A549 (cell line): Measurements from ENCODE around the gene OR6X1.

Experiments used
- CTCF ChIP-seq: fragments of >200 bp; sonication (Bioruptor Twin); formaldehyde crosslinking; IDR thresholded peaks from 3 replicates; pipeline ENCODE4 v1.5.1; 2016
- EHMT2 ChIP-seq: fragments of 200-600 bp; sonication (generic); IDR thresholded peaks from 2 replicates; pipeline ENCODE4 v1.6.1; 2016; ENCODE audit warnings: antibody characterized with exemption, low read depth, mild to moderate bottlenecking, moderate library complexity
- ESRRA ChIP-seq: fragments of 150-350 bp; IDR thresholded peaks from 2 replicates; pipeline ENCODE4 v1.6.1; 2014; ENCODE audit warnings: mild to moderate bottlenecking, low read length, borderline replicate concordance
- HDAC2 ChIP-seq: fragments of 200-600 bp; sonication (generic); IDR thresholded peaks from 2 replicates; pipeline ENCODE4 v1.6.1; 2016
- HMGXB4 ChIP-seq: fragments of 250-450 bp; sonication (Bioruptor Pico); IDR thresholded peaks from 2 replicates; pipeline ENCODE4 v1.5.0; 2021; ENCODE audit warnings: mild to moderate bottlenecking, moderate library complexity, borderline replicate concordance
- KDM1A ChIP-seq: fragments of 200-600 bp; sonication (generic); IDR thresholded peaks from 2 replicates; pipeline ENCODE4 v1.6.1; 2016; ENCODE audit warnings: low read depth, mild to moderate bottlenecking
- POLR2A ChIP-seq: IDR thresholded peaks from 2 replicates; pipeline ENCODE4 v1.6.1; 2012; ENCODE audit warnings: mild to moderate bottlenecking, low read length
- RAD21 ChIP-seq, 2 experiments: fragments of >200 bp in 1 of 2; sonication (Bioruptor Twin) in 1 of 2; formaldehyde crosslinking in 1 of 2; IDR thresholded peaks in 1 of 2; conservative IDR thresholded peaks in 1 of 2; 2 replicates in 1 of 2; 3 replicates in 1 of 2; pipeline ENCODE4 v1.6.1; 2012 to 2018; ENCODE audit warnings: inconsistent platforms in 1 of 2
- SMC3 ChIP-seq: fragments of >200 bp; sonication (Bioruptor Twin); formaldehyde crosslinking; IDR thresholded peaks from 3 replicates; pipeline ENCODE4 v1.6.1; 2018; ENCODE audit warnings: inconsistent platforms
- SREBF2 ChIP-seq: fragments of 450-650 bp; IDR thresholded peaks from 2 replicates; pipeline ENCODE4 v1.6.1; 2014; ENCODE audit warnings: mild to moderate bottlenecking, moderate library complexity

GRCh38 chr11:123800036-123800435, 45.7 kb upstream of the OR6X1 start:
- TF ChIP-seq CTCF (no peak), RAD21 (conservative IDR thresholded peaks at IDR 0.05 in 1 of 2, IDR thresholded peaks at IDR 0.05 in 1 of 2) (no peak), KDM1A (no peak), HMGXB4 (CRISPR knock-in tag) (no peak), POLR2A (no peak), ESRRA (no peak), SMC3 (no peak), SREBF2 (no peak), EHMT2 (no peak), HDAC2 (no peak)
